Caco-2 (cell line): ENCODE data around the gene BTBD7. TPM values are rescaled to one million over a fixed set of nuclear protein-coding genes. Genes with fewer than 3 reads are reported as not detected.
A peak's percentile ranks its signal among the peaks of the same experiment; 100 is the strongest.

ENCODE experiments used
- Bru-seq: library from RNA; stranded (reverse); fragments of 400-500 nt; gene quantifications from one replicate; lab custom pipeline; 2021; lab: Mats Ljungman, UMichigan
- BruChase-seq, 2 experiments: library from RNA; stranded (reverse); fragments of 400-500 nt; gene quantifications; one replicate each; lab custom pipeline; 2021; lab: Mats Ljungman, UMichigan
- BruUV-seq: library from RNA; stranded (reverse); fragments of 400-500 nt; replicated peaks from 2 replicates; lab custom pipeline; 2021; lab: Mats Ljungman, UMichigan
- CTCF ChIA-PET: fragments of 300-600 bp; sonication (Branson Sonifier 250); formaldehyde crosslinking; loops from one replicate; lab custom pipeline; 2022; ENCODE audit warnings: antibody characterized with exemption; lab: Charles Lee
- POLR2A ChIA-PET: fragments of 300-600 bp; sonication (Branson Sonifier 250); formaldehyde crosslinking; loops from one replicate; lab custom pipeline; 2022; ENCODE audit warnings: antibody characterized with exemption; lab: Charles Lee
- DNase-seq, 2 experiments: peaks; one replicate each; pipeline versions ENCODE4 v3.0.0 to v3.0.0-alpha.2; 2020 to 2022
- H3K27me3 ChIP-seq: replicated peaks from 2 replicates; pipeline ENCODE4 v1.6.0; 2011; ENCODE audit warnings: low read length; ENCODE audit not compliant: control insufficient read depth, insufficient read depth
- H3K36me3 ChIP-seq: 2 replicates; pipeline ENCODE4 v1.5.1; 2011; ENCODE audit warnings: low read length; ENCODE audit not compliant: control insufficient read depth, insufficient read depth
- H3K4me1 ChIP-seq: fragments of 250-450 bp; sonication (Bioruptor Pico); 2 replicates; pipeline ENCODE4 v1.5.1; 2020; ENCODE audit warnings: mild to moderate bottlenecking
- H3K4me3 ChIP-seq: 2 replicates; pipeline ENCODE4 v1.5.1; 2011; ENCODE audit warnings: low read depth, mild to moderate bottlenecking, control low read depth, low read length
- H3K9me3 ChIP-seq: fragments of 250-450 bp; sonication (Bioruptor Pico); 2 replicates; pipeline ENCODE4 v1.5.1; 2020; ENCODE audit warnings: mild to moderate bottlenecking, moderate library complexity
- H3K27ac Mint-ChIP-seq: one replicate; pipeline ENCODE4 v1.8.0; 2022; ENCODE audit warnings: mixed read lengths; ENCODE audit not compliant: unreplicated experiment
- H3K27me3 Mint-ChIP-seq: one replicate; pipeline ENCODE4 v1.8.0; 2022; ENCODE audit warnings: mixed read lengths; ENCODE audit not compliant: insufficient read depth, unreplicated experiment
- H3K36me3 Mint-ChIP-seq: one replicate; pipeline ENCODE4 v1.8.0; 2022; ENCODE audit warnings: mild to moderate bottlenecking, mixed read lengths; ENCODE audit not compliant: insufficient read depth, unreplicated experiment
- H3K4me1 Mint-ChIP-seq: one replicate; pipeline ENCODE4 v1.8.0; 2022; ENCODE audit warnings: low read depth, mixed read lengths; ENCODE audit not compliant: unreplicated experiment
- H3K4me3 Mint-ChIP-seq: one replicate; pipeline ENCODE4 v1.8.0; 2022; ENCODE audit warnings: mild to moderate bottlenecking, moderate library complexity, mixed read lengths; ENCODE audit not compliant: unreplicated experiment
- H3K9me3 Mint-ChIP-seq: one replicate; pipeline ENCODE4 v1.8.0; 2022; ENCODE audit warnings: mixed read lengths; ENCODE audit not compliant: unreplicated experiment
- intact Hi-C: fragments of 100-400 bp; cut with micrococcal nuclease; formaldehyde crosslinking; loops from one replicate; pipeline ENCODE4 v1.10.0; 2022; ENCODE audit not compliant: unreplicated experiment
- long read RNA-seq: library from polyadenylated mRNA; stranded (forward); transcript quantifications from one replicate; pipeline ENCODE4 v2.0.0, GENCODE V29; 2022
- total RNA-seq: library from RNA; stranded (reverse); gene quantifications from 2 replicates; pipeline ENCODE4 v1.2.3, GENCODE V29; 2022
- TF ChIP-seq, protein P1 (sequence below), 2 experiments: fragments of 200-600 bp in 1 of 2; IDR thresholded peaks; 1 replicate in 1 of 2; 2 replicates in 1 of 2; pipeline versions ENCODE4 v1.5.1 to v1.8.0; 2011 to 2022; ENCODE audit warnings: antibody characterized with exemption in 1 of 2, control low read depth in 1 of 2, inconsistent platforms in 1 of 2, low read depth in 1 of 2, low read length in 1 of 2, mild to moderate bottlenecking in 1 of 2, moderate library complexity in 1 of 2; ENCODE audit not compliant: insufficient read depth in 1 of 2, severe bottlenecking in 1 of 2, unreplicated experiment in 1 of 2

Gene BTBD7, protein sequence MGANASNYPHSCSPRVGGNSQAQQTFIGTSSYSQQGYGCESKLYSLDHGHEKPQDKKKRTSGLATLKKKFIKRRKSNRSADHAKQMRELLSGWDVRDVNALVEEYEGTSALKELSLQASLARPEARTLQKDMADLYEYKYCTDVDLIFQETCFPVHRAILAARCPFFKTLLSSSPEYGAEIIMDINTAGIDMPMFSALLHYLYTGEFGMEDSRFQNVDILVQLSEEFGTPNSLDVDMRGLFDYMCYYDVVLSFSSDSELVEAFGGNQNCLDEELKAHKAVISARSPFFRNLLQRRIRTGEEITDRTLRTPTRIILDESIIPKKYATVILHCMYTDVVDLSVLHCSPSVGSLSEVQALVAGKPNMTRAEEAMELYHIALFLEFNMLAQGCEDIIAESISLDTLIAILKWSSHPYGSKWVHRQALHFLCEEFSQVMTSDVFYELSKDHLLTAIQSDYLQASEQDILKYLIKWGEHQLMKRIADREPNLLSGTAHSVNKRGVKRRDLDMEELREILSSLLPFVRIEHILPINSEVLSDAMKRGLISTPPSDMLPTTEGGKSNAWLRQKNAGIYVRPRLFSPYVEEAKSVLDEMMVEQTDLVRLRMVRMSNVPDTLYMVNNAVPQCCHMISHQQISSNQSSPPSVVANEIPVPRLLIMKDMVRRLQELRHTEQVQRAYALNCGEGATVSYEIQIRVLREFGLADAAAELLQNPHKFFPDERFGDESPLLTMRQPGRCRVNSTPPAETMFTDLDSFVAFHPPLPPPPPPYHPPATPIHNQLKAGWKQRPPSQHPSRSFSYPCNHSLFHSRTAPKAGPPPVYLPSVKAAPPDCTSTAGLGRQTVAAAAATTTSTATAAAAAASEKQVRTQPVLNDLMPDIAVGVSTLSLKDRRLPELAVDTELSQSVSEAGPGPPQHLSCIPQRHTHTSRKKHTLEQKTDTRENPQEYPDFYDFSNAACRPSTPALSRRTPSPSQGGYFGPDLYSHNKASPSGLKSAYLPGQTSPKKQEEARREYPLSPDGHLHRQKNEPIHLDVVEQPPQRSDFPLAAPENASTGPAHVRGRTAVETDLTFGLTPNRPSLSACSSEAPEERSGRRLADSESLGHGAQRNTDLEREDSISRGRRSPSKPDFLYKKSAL
- total RNA-seq (28.8 and 32.2 TPM in 2 replicates), Bru-seq, nascent RNA (percentile 81 among the genes with signal in this experiment), BruChase-seq, experiment 1, labeled RNA remaining after a 2-hour chase (percentile 84 among the genes with signal in this experiment), BruChase-seq, experiment 2, labeled RNA remaining after a 6-hour chase (percentile 77 among the genes with signal in this experiment)
- long read RNA-seq, partial matches to known transcripts = 2 of 10 reads
- long read RNA-seq, other reads (novel, unspliced or antisense) = 7 of 10 reads

- DNase-seq = peak; percentile 93 to 96
- ChIA-PET POLR2A (no interaction called here), CTCF (no interaction called here)
- TSS peak; percentile 49 for BruUV-seq
- H3K4me1 ChIP-seq = peaks cover 21% of the 10 kb centered on the region
- intact Hi-C loops = loop anchor here (5.0 kb wide), 2 partner anchors 46 to 126 kb away; partner anchors contain the start of genes GON7 and UBR7
- H3K36me3 ChIP-seq = no peaks in the 10 kb centered on the region
- H3K4me1 Mint-ChIP-seq = peaks cover 19% of the 10 kb centered on the region
- TF ChIP-seq, protein P1, sequence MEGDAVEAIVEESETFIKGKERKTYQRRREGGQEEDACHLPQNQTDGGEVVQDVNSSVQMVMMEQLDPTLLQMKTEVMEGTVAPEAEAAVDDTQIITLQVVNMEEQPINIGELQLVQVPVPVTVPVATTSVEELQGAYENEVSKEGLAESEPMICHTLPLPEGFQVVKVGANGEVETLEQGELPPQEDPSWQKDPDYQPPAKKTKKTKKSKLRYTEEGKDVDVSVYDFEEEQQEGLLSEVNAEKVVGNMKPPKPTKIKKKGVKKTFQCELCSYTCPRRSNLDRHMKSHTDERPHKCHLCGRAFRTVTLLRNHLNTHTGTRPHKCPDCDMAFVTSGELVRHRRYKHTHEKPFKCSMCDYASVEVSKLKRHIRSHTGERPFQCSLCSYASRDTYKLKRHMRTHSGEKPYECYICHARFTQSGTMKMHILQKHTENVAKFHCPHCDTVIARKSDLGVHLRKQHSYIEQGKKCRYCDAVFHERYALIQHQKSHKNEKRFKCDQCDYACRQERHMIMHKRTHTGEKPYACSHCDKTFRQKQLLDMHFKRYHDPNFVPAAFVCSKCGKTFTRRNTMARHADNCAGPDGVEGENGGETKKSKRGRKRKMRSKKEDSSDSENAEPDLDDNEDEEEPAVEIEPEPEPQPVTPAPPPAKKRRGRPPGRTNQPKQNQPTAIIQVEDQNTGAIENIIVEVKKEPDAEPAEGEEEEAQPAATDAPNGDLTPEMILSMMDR (IDR thresholded peaks at IDR 0.05; ENCODE audit: insufficient read depth in 1 of 2, low read depth in 1 of 2, low read length in 1 of 2, severe bottlenecking in 1 of 2, unreplicated experiment in 1 of 2) = peak; percentile 12 to 22
- peak within 1 kb of the TSS; percentile 95 for H3K27ac Mint-ChIP-seq
- no peaks in the 10 kb centered on the region for H3K27me3 ChIP-seq
- peak within 1 kb of the TSS; percentile 82 for H3K4me3 Mint-ChIP-seq
- H3K4me3 ChIP-seq = peak within 1 kb of the TSS; percentile 53
- H3K27me3 Mint-ChIP-seq = no peaks in the 10 kb centered on the region
- peaks cover 10% of the 10 kb centered on the region; the same call in 1 of the 2 replicates for H3K9me3 ChIP-seq
- peaks cover 18% of the 10 kb centered on the region for H3K36me3 Mint-ChIP-seq
- H3K9me3 Mint-ChIP-seq = no peaks in the 10 kb centered on the region
These were observed at the start of gene BTBD7 for GRCh38 chr14:93332853-93333630. TSS of gene BTBD7 (minus strand) at chr14:93333036. CDS start at chr14:93296051, 36,985 bp downstream.

GRCh38 chr14:93381644-93382043 lies 48.8 kb upstream of the BTBD7 start:
- Histone ChIP-seq H3K9me3 (no peaks in the 10 kb centered on the region), H3K4me3 (no peak overlapping the region), H3K27me3 (no peaks in the 10 kb centered on the region), H3K36me3 (no peaks in the 10 kb centered on the region), H3K4me1 (no peaks in the 10 kb centered on the region)
- CTCF ChIA-PET = no interaction called here
- Mint-ChIP-seq H3K4me3 (no peak overlapping the region), H3K4me1 (no peaks in the 10 kb centered on the region), H3K27me3 (peaks cover 21% of the 10 kb centered on the region), H3K36me3 (no peaks in the 10 kb centered on the region), H3K9me3 (no peaks in the 10 kb centered on the region), H3K27ac (no peak overlapping the region)
- TF ChIP-seq, protein P1 (IDR thresholded peaks at IDR 0.05; ENCODE audit: insufficient read depth in 1 of 2, low read depth in 1 of 2, low read length in 1 of 2, severe bottlenecking in 1 of 2, unreplicated experiment in 1 of 2) = no peak
- intact Hi-C loops = no loop called here
- POLR2A ChIA-PET = no interaction called here
- DNase-seq = no peak
- no TSS peak for BruUV-seq
